ENCODE data around the gene TMC7.

DNA sequence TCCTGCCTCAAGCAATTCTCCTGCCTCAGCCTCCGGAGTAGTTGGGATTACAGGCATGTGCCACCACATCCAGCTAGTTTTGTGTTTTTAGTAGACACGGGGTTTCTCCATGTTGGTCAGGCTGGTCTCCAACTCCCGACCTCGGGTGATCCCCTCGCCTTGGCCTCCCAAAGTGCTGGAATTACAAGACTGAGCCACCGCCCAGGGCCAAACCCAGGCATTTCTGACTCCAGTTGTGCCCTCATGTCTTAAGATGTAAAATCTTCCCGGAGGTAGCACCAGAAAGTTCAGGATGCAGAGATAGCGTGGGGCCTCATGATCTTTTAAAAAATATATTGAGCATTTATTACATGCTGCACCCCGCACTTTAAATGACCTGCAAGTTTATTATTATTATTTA lies 44.7 kb upstream of the TMC7 start:
- TF ChIP-seq EZH2phosphoT487 (IDR thresholded peaks at IDR 0.05; ENCODE audit: insufficient read depth, low read depth) = no peak
- no peak for TF ChIP-seq EZH2 (IDR thresholded peaks at IDR 0.05; ENCODE audit: insufficient read depth, poor library complexity, severe bottlenecking)

Data from GM23248 (cell line).